Activated naive CD8-positive, alpha-beta T cell treated with anti-CD3 and anti-CD28 coated beads, Interleukin-2, amount 50 U/mL, for 16 hours (primary cell): ENCODE measurements around the gene DIAPH1.

Experiments
- DNase-seq: peaks from one replicate; pipeline ENCODE4 v3.0.0-alpha.2; 2020; ENCODE audit warnings: low read depth, low spot score

DIAPH1 gene

DNA sequence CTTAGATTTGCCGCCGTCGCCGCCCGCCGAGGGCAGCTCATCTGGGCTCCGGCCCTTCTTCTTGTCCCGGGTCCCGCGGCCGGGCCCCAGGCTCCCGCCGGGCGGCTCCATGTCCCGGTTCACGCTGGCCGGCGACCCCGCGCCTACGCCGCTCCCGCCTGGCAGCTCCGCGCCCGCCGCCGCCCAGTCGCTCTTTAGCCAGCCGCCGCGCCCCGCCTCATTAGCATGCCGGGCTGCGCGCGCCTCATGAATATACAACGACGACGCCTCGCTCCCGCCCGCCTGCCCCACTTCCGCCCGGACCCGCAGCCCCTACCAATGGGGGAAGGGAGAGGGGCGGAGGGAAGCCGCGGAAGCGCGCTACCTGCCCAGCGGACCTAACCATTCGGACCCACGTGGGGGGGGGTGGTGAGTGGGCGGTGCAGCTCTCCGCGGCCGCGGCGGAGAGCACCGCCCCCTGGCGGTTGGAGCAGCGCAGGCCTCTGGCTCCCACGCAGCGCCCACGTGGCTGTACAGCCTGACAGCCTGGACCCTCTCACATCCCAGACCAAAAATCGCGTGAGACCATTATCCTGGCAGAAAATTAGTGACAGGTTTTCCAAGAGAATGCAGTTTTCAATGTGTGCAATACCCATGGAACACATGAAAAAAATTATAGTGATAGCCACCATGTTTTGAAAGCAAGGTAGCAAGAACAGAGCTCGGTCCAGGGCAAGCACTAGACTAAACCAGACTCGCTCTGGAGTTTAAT is at the start of gene DIAPH1:
Gene DIAPH1 (minus strand): TSS at position 197 of the 751 bp plus-strand sequence. CDS start 86 bp downstream, at position 111.
- DNase-seq = peak; percentile 99

- DNase-seq = no peak
Observed at GRCh38 chr5:141665995-141666940, 47.5 kb upstream of the DIAPH1 start.

GRCh38 chr5:141664733-141665461 is 46.1 kb upstream of the DIAPH1 start:
- peak; percentile 32 for DNase-seq

- no peak for DNase-seq
Observed at GRCh38 chr5:141663506-141663905, 44.7 kb upstream of the DIAPH1 start.

- no peak for DNase-seq
Observed at GRCh38 chr5:141662028-141662427, 43.2 kb upstream of the DIAPH1 start.

GRCh38 chr5:141657937-141658545 is 39.2 kb upstream of the DIAPH1 start:
- DNase-seq = no peak

DNA sequence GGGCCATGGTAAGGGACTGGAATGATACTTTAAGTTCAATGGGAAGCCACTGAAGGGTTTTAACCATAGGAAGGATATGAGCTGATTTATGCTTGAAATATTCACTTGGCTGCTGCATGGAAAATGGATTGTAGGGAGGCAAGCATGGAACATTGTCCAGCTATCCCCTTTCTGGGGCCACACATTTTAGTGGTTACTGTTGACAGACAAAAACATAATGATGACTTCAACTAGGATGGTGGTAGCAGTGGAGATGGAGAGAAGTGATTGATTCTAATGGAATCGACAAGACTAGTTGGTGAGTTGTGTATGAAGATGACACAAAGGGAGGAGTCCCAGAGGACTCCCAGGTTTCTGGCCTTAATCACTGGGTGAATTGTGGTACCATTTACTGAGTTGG is 38.6 kb upstream of the DIAPH1 start:
- no peak for DNase-seq

GRCh38 chr5:141656396-141656795 is 37.6 kb upstream of the DIAPH1 start:
- DNase-seq = no peak

GRCh38 chr5:141655020-141655419 is 36.2 kb upstream of the DIAPH1 start:
- DNase-seq = no peak

GRCh38 chr5:141654298-141654697 is 35.5 kb upstream of the DIAPH1 start:
- DNase-seq = no peak

GRCh38 chr5:141651728-141652105 is 32.9 kb upstream of the DIAPH1 start:
- DNase-seq = no peak

DNA sequence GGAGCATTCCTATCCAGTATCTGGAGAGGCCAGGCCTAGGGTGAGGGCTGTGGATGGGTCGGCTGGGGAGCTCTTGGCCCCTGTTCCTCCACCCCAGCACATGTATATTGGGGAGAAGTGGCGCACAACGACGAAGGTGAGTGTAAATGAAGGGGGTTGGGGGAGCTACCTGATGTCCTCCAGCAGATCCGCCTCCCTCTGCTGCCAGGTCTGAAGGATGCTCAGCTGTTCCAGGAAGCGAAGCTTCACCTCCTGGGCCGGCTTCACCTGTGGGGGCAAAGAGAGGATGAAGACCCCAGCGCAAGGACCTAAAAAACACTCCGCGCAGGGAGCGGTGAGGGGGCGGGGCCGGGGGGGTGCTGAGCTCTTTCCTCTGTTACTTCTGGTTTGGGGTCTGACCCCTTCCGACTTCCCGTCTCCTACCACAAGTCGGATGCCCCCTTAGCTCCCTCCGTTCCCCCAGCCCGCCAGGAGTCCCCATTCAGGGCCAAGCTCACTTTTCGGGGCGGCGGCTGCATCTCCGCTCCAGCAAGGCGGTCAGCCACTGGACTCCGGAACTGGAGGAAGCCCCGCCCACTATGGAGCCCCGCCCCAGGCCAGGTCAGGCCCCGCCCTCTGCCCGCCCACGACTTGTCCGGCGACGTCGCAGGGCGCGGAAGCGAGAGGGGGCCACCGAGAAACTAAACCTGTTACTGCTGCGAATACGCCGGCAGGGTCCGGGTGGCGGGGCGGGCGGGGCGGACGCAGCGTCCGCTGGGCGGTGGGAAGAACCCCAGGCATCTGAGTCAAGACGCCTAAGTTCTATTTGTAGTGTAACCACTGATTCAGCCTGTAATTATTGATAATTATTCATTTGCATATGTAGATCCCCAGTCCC is 32.3 kb upstream of the DIAPH1 start, which contains the start of gene FCHSD1:
Gene FCHSD1 (minus strand): TSS at position 568 of the 877 bp plus-strand sequence. CDS start 50 bp downstream, at position 518.
- DNase-seq = peak; percentile 54

GRCh38 chr5:141649972-141650371 is 31.2 kb upstream of the DIAPH1 start:
- no peak for DNase-seq

DNA sequence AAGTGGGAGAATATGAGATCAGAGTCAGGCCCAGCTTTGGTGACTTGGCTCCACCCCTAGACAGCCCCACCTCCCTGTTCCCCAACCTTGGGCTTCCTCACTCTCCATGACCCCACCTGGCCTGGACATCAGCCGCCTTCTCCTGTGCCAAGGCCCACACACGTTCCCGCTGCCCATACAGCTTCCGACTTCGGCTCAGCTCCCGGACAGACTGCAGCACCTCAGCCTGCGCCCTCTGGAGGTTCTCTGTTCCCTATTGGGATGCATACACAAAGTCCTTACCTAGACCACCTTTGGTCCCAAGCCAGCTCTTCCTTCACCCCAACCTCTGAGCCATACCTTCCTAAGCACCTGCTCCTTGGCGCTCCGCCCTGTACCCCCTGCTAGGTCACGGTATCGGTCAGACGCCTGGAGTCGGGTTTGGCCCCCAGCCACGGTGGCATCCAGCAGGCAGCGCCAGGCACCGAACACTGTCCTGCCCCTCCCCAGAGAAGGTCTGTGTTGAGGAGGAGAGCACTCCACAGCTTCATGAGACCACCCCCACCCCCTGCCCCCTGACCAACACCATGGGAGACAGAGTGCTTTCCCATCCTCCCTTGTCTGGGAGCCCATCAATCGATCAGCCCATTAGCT is 30.4 kb upstream of the DIAPH1 start:
- DNase-seq = no peak

DNA sequence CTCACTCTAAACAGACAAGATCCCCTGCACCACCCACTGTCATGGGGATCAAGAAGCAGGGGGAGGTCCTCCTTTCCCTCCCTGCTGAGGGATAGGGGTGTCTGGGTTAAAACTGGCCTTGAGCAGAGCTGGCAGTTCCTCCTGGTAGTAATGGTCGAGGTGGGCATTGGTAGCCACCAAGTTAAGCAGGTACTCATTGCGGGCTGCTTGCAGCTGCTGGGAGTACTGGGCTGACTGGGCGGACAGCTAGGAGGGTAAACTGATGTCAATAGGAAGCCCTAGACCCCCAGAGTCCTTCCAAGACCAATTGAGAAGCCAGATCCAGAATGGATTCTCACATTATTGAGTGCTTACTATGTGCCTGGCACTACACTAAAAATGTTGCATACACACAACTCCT is 29.1 kb upstream of the DIAPH1 start:
- DNase-seq = no peak

- DNase-seq = no peak
Observed at GRCh38 chr5:141647242-141647641, 28.4 kb upstream of the DIAPH1 start.

GRCh38 chr5:141646026-141646425 is 27.2 kb upstream of the DIAPH1 start:
- no peak for DNase-seq

DNA sequence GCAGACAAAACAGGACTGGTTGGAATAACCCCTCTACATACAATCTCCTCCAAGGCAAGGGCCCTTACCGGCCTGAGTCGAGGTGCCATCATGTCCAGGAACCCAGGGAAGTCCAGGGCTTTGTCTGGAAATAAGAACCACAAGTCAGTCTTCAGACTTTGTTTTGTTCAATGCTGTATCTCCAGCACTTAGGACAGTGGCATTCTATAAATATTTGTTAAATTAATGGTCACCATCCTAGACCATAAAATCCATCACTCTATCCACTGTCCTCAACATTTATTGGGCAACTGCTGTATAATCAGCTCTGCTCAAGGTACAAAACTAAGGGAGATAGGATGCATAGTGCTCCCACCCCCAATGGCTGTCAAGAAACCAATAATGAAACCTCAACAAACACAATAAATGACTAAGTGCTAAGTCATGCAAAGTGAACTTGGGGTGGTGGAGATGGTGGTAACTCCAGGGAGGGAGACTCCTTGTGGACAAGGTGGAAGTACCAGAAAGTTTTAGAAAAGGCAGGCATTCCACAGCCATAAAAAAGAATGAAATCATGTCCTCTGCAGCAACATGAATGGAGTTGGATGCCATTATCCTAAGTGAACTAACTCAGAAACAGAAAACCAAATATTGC is 23.0 kb upstream of the DIAPH1 start:
- DNase-seq = no peak

- no peak for DNase-seq
Observed at GRCh38 chr5:141640698-141641097, 21.9 kb upstream of the DIAPH1 start.

DNA sequence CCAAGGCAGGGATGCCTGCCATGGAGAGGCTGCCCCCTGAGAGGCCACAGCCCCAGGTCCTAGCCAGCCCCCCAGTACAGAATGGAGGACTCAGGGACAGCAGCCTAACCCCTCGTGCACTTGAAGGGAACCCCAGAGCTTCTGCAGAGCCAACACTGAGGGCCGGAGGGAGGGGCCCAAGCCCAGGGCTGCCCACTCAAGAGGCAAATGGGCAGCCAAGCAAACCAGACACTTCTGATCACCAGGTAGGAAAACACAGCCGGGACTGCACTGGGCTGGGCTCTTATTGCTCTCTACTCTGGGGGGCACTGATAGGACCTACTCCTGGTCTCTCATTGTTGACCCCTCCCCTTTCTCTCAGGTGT is 21.2 kb upstream of the DIAPH1 start:
- no peak for DNase-seq
